ENCODE results near the gene STK39. TPM values are rescaled to one million over a fixed set of nuclear protein-coding genes. Genes with fewer than 3 reads are reported as not detected.

Gene STK39
- total and polyA plus RNA-seq, 2 of the 4 experiments (the other 2 are of a cell fraction) = 11.8 to 16.4 TPM

- TF ChIP-seq NFE2L2 (IDR thresholded peaks at IDR 0.05; ENCODE audit: low read depth, low read length) (no peak), CEBPB (IDR thresholded peaks at IDR 0.05; ENCODE audit: low read depth, low read length) (no peak), ELK1 (IDR thresholded peaks at IDR 0.05; ENCODE audit: borderline replicate concordance, low read depth, low read length) (no peak), RCOR1 (IDR thresholded peaks at IDR 0.05; ENCODE audit: insufficient replicate concordance, low read length) (no peak), MAZ (IDR thresholded peaks at IDR 0.05; ENCODE audit: borderline replicate concordance, low read depth, low read length) (no peak), POLR2A (IDR thresholded peaks at IDR 0.05; ENCODE audit: low read depth, low read length) (no peak), USF2 (IDR thresholded peaks at IDR 0.05; ENCODE audit: low read depth, low read length) (no peak), CTCF (conservative IDR thresholded peaks at IDR 0.05; ENCODE audit: low read depth, low read length) (no peak), BHLHE40 (IDR thresholded peaks at IDR 0.05; ENCODE audit: low read depth, low read length) (no peak), CHD1 (IDR thresholded peaks at IDR 0.05; ENCODE audit: low read depth, low read length) (no peak), RAD21 (IDR thresholded peaks at IDR 0.05; ENCODE audit: low read length) (no peak), FOS (IDR thresholded peaks at IDR 0.05; ENCODE audit: low read depth, low read length) (no peak), MAFK (IDR thresholded peaks at IDR 0.05; ENCODE audit: low read depth, low read length) (no peak), MXI1 (IDR thresholded peaks at IDR 0.05; ENCODE audit: borderline replicate concordance, low read depth, low read length) (no peak), SMC3 (IDR thresholded peaks at IDR 0.05; ENCODE audit: low read depth, low read length) (no peak)
- no peaks in the 10 kb centered on the region for H4K20me1 ChIP-seq (ENCODE audit: insufficient read depth, low read length)
- H4K91ac ChIP-seq (ENCODE audit: insufficient read depth, low read depth, low read length) = no peak overlapping the region
- peaks cover 19 to 23% of the 10 kb centered on the region in 2 experiments for H3K79me1 ChIP-seq (ENCODE audit: low read depth in 1 of 2, low read length in 2 of 2)
- peaks cover 2% of the 10 kb centered on the region; the same call in 1 of the 2 replicates for H3K4me1 ChIP-seq (ENCODE audit: control insufficient read depth, insufficient read depth, low read length)
- no peak overlapping the region for H3K9ac ChIP-seq (ENCODE audit: low read depth, low read length)
- no peak overlapping the region for H2BK5ac ChIP-seq (ENCODE audit: low read depth, low read length, poor library complexity, severe bottlenecking)
- no peak overlapping the region for H2AK5ac ChIP-seq (ENCODE audit: low read depth, low read length)
- intact Hi-C loops (cut with micrococcal nuclease) = loop anchor here (5.0 kb wide), 1 partner anchor 993 kb away; no protein-coding TSS in a partner anchor
- no peak overlapping the region for H3K27ac ChIP-seq (ENCODE audit: insufficient read depth, low read length)
- no peak for ATAC-seq (ENCODE audit: low read depth)
- H3K4ac ChIP-seq (ENCODE audit: low read depth, low read length) = no peak overlapping the region
- H2AK9ac ChIP-seq (replicated peaks; ENCODE audit: low read depth, low read length, poor library complexity) = no peak overlapping the region
- 0 out of 2 replicates have a peak, but pooled peaks cover 3% of the 10 kb centered on the region for H3K9me1 ChIP-seq (ENCODE audit: insufficient read depth, low read length)
- no peak for DNase-seq
- H2BK20ac ChIP-seq (ENCODE audit: low read depth, low read length) = no peak overlapping the region
- no peak overlapping the region for H2AFZ ChIP-seq (replicated peaks; ENCODE audit: low read length, poor library complexity)
- no peaks in the 10 kb centered on the region for H3K9me3 ChIP-seq (ENCODE audit: control insufficient read depth, insufficient read depth, low read length)
- no peak overlapping the region for H3K4me2 ChIP-seq (ENCODE audit: low read depth, low read length)
- no peak overlapping the region for H3K56ac ChIP-seq (ENCODE audit: extremely low read depth, insufficient read depth, low read length)
- BruUV-seq (replicated peaks) = no TSS peak
- no peak overlapping the region for H4K5ac ChIP-seq (ENCODE audit: low read depth, low read length)
- POLR2A ChIA-PET (ENCODE audit: unreplicated experiment) = no interaction called here
- no peaks in the 10 kb centered on the region for H3K27me3 ChIP-seq (ENCODE audit: control insufficient read depth, insufficient read depth, low read length)
- CTCF ChIA-PET = no interaction called here
- no peak overlapping the region for H2BK120ac ChIP-seq (ENCODE audit: low read depth, low read length)
- peaks cover 11% of the 10 kb centered on the region for H3K36me3 ChIP-seq (ENCODE audit: control insufficient read depth, insufficient read depth, low read length)
- dilution Hi-C loops (cut with HindIII; ENCODE audit: low sequenced_read_pairs, unreplicated experiment) = no loop called here
- no peak overlapping the region for H2BK15ac ChIP-seq (ENCODE audit: low read depth, low read length)
- WGBS, 2 experiments (ENCODE audit: extremely low coverage in 2 of 2, insufficient read length in 1 of 2) = no CpG with 5 or more reads among the region's 2 CpGs
- no peak overlapping the region for H3K18ac ChIP-seq (ENCODE audit: low read depth, low read length)
- no peak overlapping the region for H3K23ac ChIP-seq (ENCODE audit: low read depth, low read length)
- H3K4me3 ChIP-seq (ENCODE audit: insufficient read depth, low read depth, low read length) = no peak overlapping the region
- H3K14ac ChIP-seq (replicated peaks; ENCODE audit: low read depth, low read length) = no peak overlapping the region
- in situ Hi-C loops (cut with MboI; ENCODE audit: low sequenced_read_pairs) = no loop called here
- H4K8ac ChIP-seq (ENCODE audit: low read depth in 2 of 2, low read length in 2 of 2) = no peak overlapping the region
Measured at GRCh38 chr2:168059758-168060157, 187.6 kb downstream of the STK39 start.
